ENCODE results near the gene USP54.

USP54 gene

GRCh38 chr10:73456187-73456890, 134.8 kb downstream of the USP54 start:
- no peak for DNase-seq

DNA sequence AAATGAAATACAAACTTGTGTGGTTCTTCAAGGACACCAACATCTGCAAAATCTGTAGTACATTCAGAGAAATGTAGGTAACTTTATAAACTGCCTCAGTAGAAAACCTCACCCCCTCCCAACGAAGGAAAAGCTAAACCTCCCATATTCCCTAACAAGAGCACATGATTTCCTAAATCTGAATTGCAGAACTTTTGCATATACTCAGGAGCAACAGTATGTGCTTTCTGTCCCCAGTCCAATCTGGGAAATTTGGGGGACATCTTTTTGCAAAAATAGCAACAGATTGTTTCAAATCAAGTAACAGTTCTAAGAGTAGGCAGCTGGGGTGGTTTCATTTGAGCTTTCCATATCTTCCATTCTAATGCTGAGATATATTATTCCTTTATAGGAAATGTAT, 142.0 kb downstream of the USP54 start:
- no peak for DNase-seq

DNA sequence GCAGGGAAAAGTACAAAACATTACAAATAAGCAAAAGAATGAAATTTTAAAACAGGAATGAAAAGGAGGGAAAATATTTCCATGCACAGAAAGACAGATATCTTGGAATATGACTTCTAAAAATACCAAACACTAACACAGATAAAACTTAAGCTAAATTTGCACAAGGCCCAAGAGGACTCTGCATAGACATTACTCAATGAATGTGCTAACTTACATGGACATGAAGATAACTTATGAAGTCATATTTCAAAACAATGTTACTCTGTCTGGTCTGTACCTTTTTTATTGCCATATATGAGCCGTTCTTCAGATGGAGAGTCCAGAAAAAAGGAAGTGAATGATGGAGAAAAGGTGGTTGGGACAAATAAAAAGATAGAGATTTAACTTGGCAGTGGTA, 142.8 kb downstream of the USP54 start:
- DNase-seq = no peak

Measured in activated naive CD4-positive, alpha-beta T cell treated with anti-CD3 and anti-CD28 coated beads, Interleukin-2, amount 50 U/mL, for 16 hours (primary cell).